Heart left ventricle (tissue), 16 donors: ENCODE data around the gene ESYT2. TPM values are rescaled to one million over a fixed set of nuclear protein-coding genes. Genes with fewer than 3 reads are reported as not detected.
"Not testable (repeated sequence)": the region's sequence is repeated elsewhere in the genome, so short reads cannot be mapped to it uniquely, and the experiment has no call there.

ENCODE experiments used
- ATAC-seq, 4 donors: fragments of 200-7000 bp; cut with Tn5 transposase; one replicate each; pipeline ENCODE4 v1.9.1; 2020 to 2022; ENCODE audit warnings: moderate library complexity in 4 of 4, mild to moderate bottlenecking in 3 of 4, moderate number of reproducible peaks in 1 of 4
- DNase-seq, 5 donors: peaks; one replicate each; pipeline ENCODE4 v3.0.0-alpha.2; 2020
- H3K27ac ChIP-seq, 12 donors: fragments of 200-600 bp; sonication (generic) in 4 of 12; one replicate each; pipeline versions ENCODE4 v1.5.0 to v1.8.0; 2016 to 2022; ENCODE audit warnings: mild to moderate bottlenecking in 2 of 12
- H3K27me3 ChIP-seq, 9 donors: fragments of 200-600 bp; sonication (generic) in 2 of 9; one replicate each; pipeline versions ENCODE4 v1.5.1 to v1.8.0; 2016 to 2022; ENCODE audit warnings: mild to moderate bottlenecking in 3 of 9
- H3K36me3 ChIP-seq, 9 donors: fragments of 200-600 bp; sonication (generic) in 2 of 9; one replicate each; pipeline versions ENCODE4 v1.5.0 to v1.8.0; 2018 to 2022; ENCODE audit warnings: mild to moderate bottlenecking in 2 of 9
- H3K4me1 ChIP-seq, 12 donors: fragments of 200-600 bp; sonication (generic) in 4 of 12; one replicate each; pipeline versions ENCODE4 v1.5.0 to v1.8.0; 2016 to 2022; ENCODE audit warnings: mild to moderate bottlenecking in 3 of 12
- H3K4me3 ChIP-seq, 12 donors: fragments of 200-600 bp; sonication (generic) in 4 of 12; one replicate each; pipeline versions ENCODE4 v1.5.0 to v1.8.0; 2017 to 2022; ENCODE audit warnings: mild to moderate bottlenecking in 9 of 12, moderate library complexity in 4 of 12
- H3K9me3 ChIP-seq, 12 donors: fragments of 200-600 bp; sonication (generic) in 4 of 12; one replicate each; pipeline versions ENCODE4 v1.5.0 to v1.8.0; 2016 to 2022; ENCODE audit warnings: mild to moderate bottlenecking in 1 of 12
- CTCF ChIP-seq, 12 donors: fragments of 200-600 bp; sonication (generic) in 4 of 12; IDR thresholded peaks; one replicate each; pipeline versions ENCODE4 v1.5.0 to v1.8.0; 2018 to 2022; ENCODE audit warnings: antibody characterized with exemption in 12 of 12, mild to moderate bottlenecking in 5 of 12
- POLR2A ChIP-seq, 2 donors: fragments of 450-650 bp; IDR thresholded peaks; one replicate each; pipeline ENCODE4 v1.6.1; 2017; ENCODE audit warnings: antibody characterized with exemption in 2 of 2, mild to moderate bottlenecking in 2 of 2, moderate library complexity in 2 of 2
- WGBS, 4 donors: extraction: QIAGEN DNeasy Blood & Tissue Kit in 2 of 4; methylation state at CpG; one replicate each; pipeline versions ENCODE4 v1.1.5 to v1.1.7; 2013 to 2018; 5-methylcytosine and 5-hydroxymethylcytosine counted together
- intact Hi-C, 10 donors: fragments of 100-400 bp; cut with DNase I; formaldehyde crosslinking; loops; one replicate each; pipeline versions ENCODE4 v1.11.1 to v1.14.2; 2022
- polyA plus RNA-seq, 2 donors: library from polyadenylated mRNA; stranded (reverse); fragments of 200-250 nt; gene quantifications; one replicate each; pipeline ENCODE4 v1.2.3, GENCODE V29; 2013
- total RNA-seq, 9 donors: library from RNA; depleted of rRNA in 2 of 9; stranded (reverse); fragments of >200 nt in 2 of 9; fragmentation: NEBNext Ultra II Directional in 3 of 9; extraction: Animal tissue kit (Norgen Biotek cat#: 25700) in 3 of 9; gene quantifications; one replicate each; pipeline versions ENCODE4 v1.1.0 to v1.2.4, GENCODE V29; 2016 to 2023
- donor health status: ischemic (EF 13 %, LVEDD 7.1; RV severe dilation, severe dysfunction).
- donor health status: healthy with polysubstance abuse.
- donor health status: DM: no; HTN: yes; CAD: no.
- donor health status: DM: no; HTN: no; CAD: no.
- donor health status: ischemic (EF 25% LVEDD 6.9; RV normal size, moderate dysfunction).
- donor health status: ischemic (EF 25% LVEDD 5.7; RV mildly dilated, moderate dysfunction).
- donor health status: healthy.
- donor health status: DM: yes; HTN: yes; CAD: no.
- donor health status: ischemic (EF 35%, LVEDD 5.7; RV mildly dilated, moderate dysfunction).
- donor health status: nonischemic (EF 11% LVEDD 7.7; RV severe dilation, severe dysfunction).
- donor health status: DM: yes; HTN: yes; CAD: no.
- donor health status: PGD.
- donor health status: ischemic (EF 29% LVEDD 5.4; RV normal size, mild dysfunction).
- donor health status: nonischemic (EF 23%, LVEDD 6.1; RV moderate dilation, normal function).

The ESYT2 gene
- total and polyA plus RNA-seq, 11 donors: 16.2 to 91.8 (median 49.8) TPM

- H3K36me3 ChIP-seq: no peaks in the 10 kb centered on the region
- no peak overlapping the region for H3K4me3 ChIP-seq
- intact Hi-C loops: no loop called here
- no peak for DNase-seq
- no peaks in the 10 kb centered on the region for H3K9me3 ChIP-seq
- H3K4me1 ChIP-seq: peaks cover 0 to 25% (median 7%) of the 10 kb centered on the region in 12 donors
- ATAC-seq: no peak
- no peak overlapping the region for H3K27ac ChIP-seq
- TF ChIP-seq POLR2A (IDR thresholded peaks at IDR 0.05): no peak
- no peak for TF ChIP-seq CTCF (IDR thresholded peaks at IDR 0.05)
- no peaks in the 10 kb centered on the region for H3K27me3 ChIP-seq
Measured at GRCh38 chr7:158846304-158846703, 17.0 kb upstream of the ESYT2 start.

- no peak overlapping the region for H3K27ac ChIP-seq
- intact Hi-C loops: no loop called here
- 47 to 59% (median 55%) methylated on average over 4 of the region's 4 CpGs for WGBS, 4 donors
- H3K4me3 ChIP-seq: no peak overlapping the region
- no peak for TF ChIP-seq POLR2A (IDR thresholded peaks at IDR 0.05)
- H3K4me1 ChIP-seq: peaks cover 0 to 16% (median 3%) of the 10 kb centered on the region in 12 donors
- DNase-seq: no peak
- H3K9me3 ChIP-seq: no peaks in the 10 kb centered on the region
- H3K27me3 ChIP-seq: no peaks in the 10 kb centered on the region
- no peak for ATAC-seq
- no peaks in the 10 kb centered on the region for H3K36me3 ChIP-seq
Measured at GRCh38 chr7:158843771-158844170, 14.5 kb upstream of the ESYT2 start.

- ATAC-seq (no peak), DNase-seq (no peak)
- 79 to 86% (median 86%) methylated on average over 4 of the region's 4 CpGs for WGBS, 4 donors
- TF ChIP-seq CTCF (IDR thresholded peaks at IDR 0.05) (no peak), POLR2A (IDR thresholded peaks at IDR 0.05) (no peak)
- Histone ChIP-seq H3K27me3 (no peaks in the 10 kb centered on the region), H3K27ac (no peak overlapping the region), H3K4me1 (peaks cover 0 to 8% (median 0%) of the 10 kb centered on the region in 12 donors), H3K36me3 (no peaks in the 10 kb centered on the region), H3K4me3 (no peak overlapping the region), H3K9me3 (no peaks in the 10 kb centered on the region)
- intact Hi-C loops: no loop called here
Measured at GRCh38 chr7:158842486-158842885, 13.2 kb upstream of the ESYT2 start.

- no peak overlapping the region for H3K27ac ChIP-seq
- no peaks in the 10 kb centered on the region for H3K4me1 ChIP-seq
- DNase-seq (no peak), ATAC-seq (no peak)
- WGBS, 4 donors: 73 to 83% (median 79%) methylated on average over 8 of the region's 8 CpGs
- H3K27me3 ChIP-seq: no peaks in the 10 kb centered on the region
- TF ChIP-seq POLR2A (IDR thresholded peaks at IDR 0.05) (no peak), CTCF (IDR thresholded peaks at IDR 0.05) (no peak)
- H3K4me3 ChIP-seq: no peak overlapping the region
- no peaks in the 10 kb centered on the region for H3K9me3 ChIP-seq
- H3K36me3 ChIP-seq: no peaks in the 10 kb centered on the region
- intact Hi-C loops: no loop called here
Measured at GRCh38 chr7:158840604-158841003, 11.3 kb upstream of the ESYT2 start.

- intact Hi-C loops, H3K9me3 ChIP-seq, DNase-seq, ATAC-seq, H3K27ac ChIP-seq, H3K4me1 ChIP-seq, H3K4me3 ChIP-seq, H3K27me3 ChIP-seq, H3K36me3 ChIP-seq: not testable (repeated sequence)
- 71 to 81% (median 76%) methylated on average over 6 to 8 of the region's 8 CpGs for WGBS, 4 donors
Measured at GRCh38 chr7:158839177-158839576, 9.9 kb upstream of the ESYT2 start.
